Activated naive CD4-positive, alpha-beta T cell treated with anti-CD3 and anti-CD28 coated beads, Interleukin-2, amount 50 U/mL, for 24 hours (primary cell): Measurements from ENCODE around the gene PSME3.
"Not testable (repeated sequence)": the region's sequence is repeated elsewhere in the genome, so short reads cannot be mapped to it uniquely, and the experiment has no call there.

ENCODE experiments used
- H3K27ac Mint-ChIP-seq: one replicate; pipeline ENCODE4 v1.8.0; 2021; ENCODE audit warnings: mild to moderate bottlenecking, mixed read lengths
- H3K27me3 Mint-ChIP-seq: one replicate; pipeline ENCODE4 v1.8.0; 2021; ENCODE audit warnings: mixed read lengths
- H3K36me3 Mint-ChIP-seq: one replicate; pipeline ENCODE4 v1.8.0; 2021; ENCODE audit warnings: mixed read lengths
- H3K4me1 Mint-ChIP-seq: one replicate; pipeline ENCODE4 v1.8.0; 2021; ENCODE audit warnings: mixed read lengths
- H3K4me3 Mint-ChIP-seq: one replicate; pipeline ENCODE4 v1.8.0; 2021; ENCODE audit warnings: mild to moderate bottlenecking, mixed read lengths
- H3K9me3 Mint-ChIP-seq: one replicate; pipeline ENCODE4 v1.8.0; 2021; ENCODE audit warnings: mixed read lengths

PSME3 gene

GRCh38 chr17:42853597-42853967 lies 20.4 kb downstream of the PSME3 start:
- no peaks in the 10 kb centered on the region for H3K4me1 Mint-ChIP-seq
- H3K9me3 Mint-ChIP-seq, result no peaks in the 10 kb centered on the region
- H3K27me3 Mint-ChIP-seq, result no peaks in the 10 kb centered on the region
- H3K27ac Mint-ChIP-seq, result no peak overlapping the region
- no peak overlapping the region for H3K4me3 Mint-ChIP-seq
- no peaks in the 10 kb centered on the region for H3K36me3 Mint-ChIP-seq

- Mint-ChIP-seq H3K9me3 (no peaks in the 10 kb centered on the region), H3K27ac (no peak overlapping the region), H3K4me1 (no peaks in the 10 kb centered on the region), H3K4me3 (no peak overlapping the region), H3K36me3 (no peaks in the 10 kb centered on the region), H3K27me3 (no peaks in the 10 kb centered on the region)
Measured at GRCh38 chr17:42853968-42854790, 21.0 kb downstream of the PSME3 start.

- no peak overlapping the region for H3K4me3 Mint-ChIP-seq
- no peaks in the 10 kb centered on the region for H3K36me3 Mint-ChIP-seq
- no peak overlapping the region for H3K27ac Mint-ChIP-seq
- H3K9me3 Mint-ChIP-seq, result no peaks in the 10 kb centered on the region
- H3K4me1 Mint-ChIP-seq, result no peaks in the 10 kb centered on the region
- no peaks in the 10 kb centered on the region for H3K27me3 Mint-ChIP-seq
Measured at GRCh38 chr17:42855048-42855596, 21.9 kb downstream of the PSME3 start.

GRCh38 chr17:42856093-42856492 lies 22.9 kb downstream of the PSME3 start:
- not testable (repeated sequence) for H3K36me3 Mint-ChIP-seq, H3K27ac Mint-ChIP-seq, H3K4me3 Mint-ChIP-seq, H3K27me3 Mint-ChIP-seq, H3K9me3 Mint-ChIP-seq, H3K4me1 Mint-ChIP-seq

DNA sequence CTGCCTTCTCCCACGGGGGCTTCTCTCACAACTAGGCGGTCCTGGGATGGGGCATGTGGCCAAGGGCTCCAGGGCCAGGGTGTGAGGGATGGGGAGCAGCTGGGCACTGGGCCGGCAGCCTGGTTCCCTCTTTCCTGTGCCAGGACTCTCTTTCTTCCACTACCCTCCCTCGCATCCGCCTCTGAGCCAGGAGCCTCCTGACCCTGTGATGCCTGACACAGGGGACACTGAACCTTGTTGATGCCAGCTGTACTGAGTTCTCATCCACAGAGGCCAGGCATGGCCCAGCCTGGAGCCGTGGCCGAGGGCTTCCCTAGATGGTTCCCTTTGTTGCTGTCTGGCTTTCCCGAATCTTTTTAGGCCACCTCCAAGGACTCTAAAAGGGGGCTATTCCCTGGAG lies 23.3 kb downstream of the PSME3 start:
- H3K4me1 Mint-ChIP-seq, H3K9me3 Mint-ChIP-seq, H3K27me3 Mint-ChIP-seq, H3K27ac Mint-ChIP-seq, H3K36me3 Mint-ChIP-seq, H3K4me3 Mint-ChIP-seq: not testable (repeated sequence)

- H3K9me3 Mint-ChIP-seq, result no peaks in the 10 kb centered on the region
- no peak overlapping the region for H3K4me3 Mint-ChIP-seq
- no peaks in the 10 kb centered on the region for H3K27me3 Mint-ChIP-seq
- no peaks in the 10 kb centered on the region for H3K4me1 Mint-ChIP-seq
- H3K36me3 Mint-ChIP-seq, result no peaks in the 10 kb centered on the region
- no peak overlapping the region for H3K27ac Mint-ChIP-seq
Measured at GRCh38 chr17:42857389-42857788, 24.2 kb downstream of the PSME3 start.

GRCh38 chr17:42865638-42866094 lies 32.5 kb downstream of the PSME3 start:
- Mint-ChIP-seq H3K36me3 (no peaks in the 10 kb centered on the region), H3K27ac (no peak overlapping the region), H3K27me3 (no peaks in the 10 kb centered on the region), H3K4me1 (no peaks in the 10 kb centered on the region), H3K9me3 (no peaks in the 10 kb centered on the region), H3K4me3 (no peak overlapping the region)

DNA sequence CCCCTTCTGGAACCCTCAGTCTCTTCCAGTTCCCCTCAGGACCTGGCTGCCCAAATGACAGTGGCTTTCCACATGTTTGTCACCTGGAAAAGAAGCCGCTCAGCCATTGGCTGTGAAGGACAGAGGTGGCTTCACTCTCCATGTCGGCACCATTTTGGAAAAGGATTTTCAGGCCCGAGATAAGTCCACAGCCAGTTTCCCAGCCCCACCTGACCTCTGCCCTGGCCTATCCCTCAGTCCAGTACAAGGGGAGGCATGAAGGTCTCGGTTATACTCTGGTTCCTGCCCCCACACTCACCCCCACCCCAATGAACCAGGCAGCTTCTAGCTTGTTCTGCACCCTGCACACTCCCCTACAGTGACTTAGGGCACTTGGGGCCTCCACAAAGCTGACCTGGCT lies 33.0 kb downstream of the PSME3 start:
- no peaks in the 10 kb centered on the region for H3K4me1 Mint-ChIP-seq
- no peak overlapping the region for H3K27ac Mint-ChIP-seq

GRCh38 chr17:42866631-42867575 lies 33.7 kb downstream of the PSME3 start:
- H3K36me3 Mint-ChIP-seq, result peaks cover 1% of the 10 kb centered on the region
- no peak overlapping the region for H3K27ac Mint-ChIP-seq
- H3K4me3 Mint-ChIP-seq, result no peak overlapping the region
- H3K4me1 Mint-ChIP-seq, result no peaks in the 10 kb centered on the region
- H3K27me3 Mint-ChIP-seq, result no peaks in the 10 kb centered on the region
- H3K9me3 Mint-ChIP-seq, result no peaks in the 10 kb centered on the region

More for the DNA sequence above, 33.0 kb downstream of the PSME3 start:
- Mint-ChIP-seq H3K27me3 (no peaks in the 10 kb centered on the region), H3K9me3 (no peaks in the 10 kb centered on the region), H3K36me3 (no peaks in the 10 kb centered on the region), H3K4me3 (no peak overlapping the region)

DNA sequence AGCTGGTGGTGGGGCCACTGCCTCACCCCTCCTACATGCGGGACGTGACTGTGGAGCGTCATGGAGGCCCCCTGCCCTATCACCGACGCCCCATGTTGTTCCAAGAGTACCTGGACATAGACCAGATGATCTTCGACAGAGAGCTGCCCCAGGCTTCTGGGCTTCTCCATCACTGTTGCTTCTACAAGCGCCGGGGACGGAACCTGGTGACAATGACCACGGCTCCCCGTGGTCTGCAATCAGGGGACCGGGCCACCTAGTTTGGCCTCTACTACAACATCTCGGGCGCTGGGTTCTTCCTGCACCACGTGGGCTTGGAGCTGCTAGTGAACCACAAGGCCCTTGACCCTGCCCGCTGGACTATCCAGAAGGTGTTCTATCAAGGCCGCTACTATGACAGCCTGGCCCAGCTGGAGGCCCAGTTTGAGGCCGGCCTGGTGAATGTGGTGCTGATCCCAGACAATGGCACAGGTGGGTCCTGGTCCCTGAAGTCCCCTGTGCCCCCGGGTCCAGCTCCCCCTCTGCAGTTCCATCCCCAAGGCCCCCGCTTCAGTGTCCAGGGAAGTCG lies 34.6 kb downstream of the PSME3 start:
- not testable (repeated sequence) for H3K4me1 Mint-ChIP-seq, H3K9me3 Mint-ChIP-seq, H3K27ac Mint-ChIP-seq, H3K27me3 Mint-ChIP-seq, H3K4me3 Mint-ChIP-seq, H3K36me3 Mint-ChIP-seq

GRCh38 chr17:42868338-42868737 lies 35.1 kb downstream of the PSME3 start:
- Mint-ChIP-seq H3K27ac (no peak overlapping the region), H3K27me3 (no peaks in the 10 kb centered on the region), H3K4me3 (no peak overlapping the region), H3K36me3 (peaks cover 1% of the 10 kb centered on the region), H3K4me1 (no peaks in the 10 kb centered on the region), H3K9me3 (no peaks in the 10 kb centered on the region)

GRCh38 chr17:42871647-42872046 lies 38.5 kb downstream of the PSME3 start:
- H3K9me3 Mint-ChIP-seq, result no peaks in the 10 kb centered on the region
- no peaks in the 10 kb centered on the region for H3K27me3 Mint-ChIP-seq
- H3K4me1 Mint-ChIP-seq, result no peaks in the 10 kb centered on the region
- peaks cover 1% of the 10 kb centered on the region for H3K36me3 Mint-ChIP-seq
- H3K27ac Mint-ChIP-seq, result no peak overlapping the region
- no peak overlapping the region for H3K4me3 Mint-ChIP-seq

GRCh38 chr17:42872251-42872965 lies 39.2 kb downstream of the PSME3 start:
- Mint-ChIP-seq H3K9me3 (no peaks in the 10 kb centered on the region), H3K27ac (no peak overlapping the region), H3K4me3 (no peak overlapping the region), H3K36me3 (peaks cover 1% of the 10 kb centered on the region), H3K27me3 (peaks cover 2% of the 10 kb centered on the region), H3K4me1 (no peaks in the 10 kb centered on the region)

- H3K4me1 Mint-ChIP-seq, result no peaks in the 10 kb centered on the region
- H3K36me3 Mint-ChIP-seq, result peaks cover 1% of the 10 kb centered on the region
- peaks cover 3% of the 10 kb centered on the region for H3K27me3 Mint-ChIP-seq
- H3K4me3 Mint-ChIP-seq, result no peak overlapping the region
- H3K9me3 Mint-ChIP-seq, result no peaks in the 10 kb centered on the region
- H3K27ac Mint-ChIP-seq, result no peak overlapping the region
Measured at GRCh38 chr17:42873315-42873714, 40.1 kb downstream of the PSME3 start.
